ES-I3 (cell line): ENCODE measurements around the gene KIR2DL4.
"Not testable (repeated sequence)": the region's sequence is repeated elsewhere in the genome, so short reads cannot be mapped to it uniquely, and the experiment has no call there.

Experiments
- H3K36me3 ChIP-seq: 2 replicates; pipeline ENCODE4 v1.6.1; 2013; ENCODE audit warnings: mild to moderate bottlenecking, low read length, control low read depth, moderate library complexity; ENCODE audit not compliant: insufficient read depth
- H3K4me1 ChIP-seq: 2 replicates; pipeline ENCODE4 v1.6.1; 2013; ENCODE audit warnings: mild to moderate bottlenecking, control low read depth, low read length; ENCODE audit not compliant: insufficient read depth
- H3K9ac ChIP-seq: 2 replicates; pipeline ENCODE4 v1.6.1; 2013; ENCODE audit warnings: low read depth, mild to moderate bottlenecking, low read length, moderate library complexity
- H3K9me3 ChIP-seq: 2 replicates; pipeline ENCODE4 v1.6.1; 2013; ENCODE audit warnings: mild to moderate bottlenecking, low read length, moderate library complexity; ENCODE audit not compliant: control insufficient read depth, insufficient read depth

Gene KIR2DL4

GRCh38 chr19:54803410-54803809 lies at the start of gene KIR2DL4:
TSS of gene KIR2DL4 (plus strand) at chr19:54803610. CDS start at chr19:54803652, 42 bp downstream.
- no peak within 1 kb of the TSS for H3K9ac ChIP-seq
- H3K9me3 ChIP-seq: no peaks in the 10 kb centered on the region
- H3K4me1 ChIP-seq: no peaks in the 10 kb centered on the region
- no peaks in the 10 kb centered on the region for H3K36me3 ChIP-seq

GRCh38 chr19:54756204-54757110 lies 47.0 kb upstream of the KIR2DL4 start:
- H3K4me1 ChIP-seq, H3K9me3 ChIP-seq, H3K36me3 ChIP-seq, H3K9ac ChIP-seq: not testable (repeated sequence)

GRCh38 chr19:54758577-54758976 lies 44.8 kb upstream of the KIR2DL4 start:
- H3K4me1 ChIP-seq, H3K9ac ChIP-seq, H3K36me3 ChIP-seq, H3K9me3 ChIP-seq: not testable (repeated sequence)

GRCh38 chr19:54764219-54764618 lies 39.2 kb upstream of the KIR2DL4 start:
- H3K4me1 ChIP-seq, H3K9me3 ChIP-seq, H3K9ac ChIP-seq, H3K36me3 ChIP-seq: not testable (repeated sequence)

GRCh38 chr19:54766464-54766863 lies 36.9 kb upstream of the KIR2DL4 start:
- H3K4me1 ChIP-seq, H3K9me3 ChIP-seq, H3K9ac ChIP-seq, H3K36me3 ChIP-seq: not testable (repeated sequence)

GRCh38 chr19:54769646-54770045 lies 33.8 kb upstream of the KIR2DL4 start, which contains the start of gene KIR2DL1:
TSS of gene KIR2DL1 (plus strand) at chr19:54769793. CDS start at chr19:54769851, 58 bp downstream.
- H3K9ac ChIP-seq, H3K36me3 ChIP-seq, H3K4me1 ChIP-seq, H3K9me3 ChIP-seq: not testable (repeated sequence)

- not testable (repeated sequence) for H3K4me1 ChIP-seq, H3K9ac ChIP-seq, H3K9me3 ChIP-seq, H3K36me3 ChIP-seq
Measured at GRCh38 chr19:54770511-54770910, 32.9 kb upstream of the KIR2DL4 start.

- H3K36me3 ChIP-seq, H3K9me3 ChIP-seq, H3K9ac ChIP-seq, H3K4me1 ChIP-seq: not testable (repeated sequence)
Measured at GRCh38 chr19:54771018-54771960, 32.1 kb upstream of the KIR2DL4 start.

- H3K36me3 ChIP-seq, H3K9ac ChIP-seq, H3K9me3 ChIP-seq, H3K4me1 ChIP-seq: not testable (repeated sequence)
Measured at GRCh38 chr19:54772666-54773065, 30.7 kb upstream of the KIR2DL4 start.

- H3K9ac ChIP-seq, H3K36me3 ChIP-seq, H3K4me1 ChIP-seq, H3K9me3 ChIP-seq: not testable (repeated sequence)
Measured at GRCh38 chr19:54775095-54775815, 28.2 kb upstream of the KIR2DL4 start.

GRCh38 chr19:54775830-54776229 lies 27.6 kb upstream of the KIR2DL4 start:
- not testable (repeated sequence) for H3K9ac ChIP-seq, H3K9me3 ChIP-seq, H3K36me3 ChIP-seq, H3K4me1 ChIP-seq

- H3K9ac ChIP-seq, H3K9me3 ChIP-seq, H3K36me3 ChIP-seq, H3K4me1 ChIP-seq: not testable (repeated sequence)
Measured at GRCh38 chr19:54777851-54778250, 25.6 kb upstream of the KIR2DL4 start.

GRCh38 chr19:54778896-54779295 lies 24.5 kb upstream of the KIR2DL4 start:
- not testable (repeated sequence) for H3K9me3 ChIP-seq, H3K36me3 ChIP-seq, H3K4me1 ChIP-seq, H3K9ac ChIP-seq

- H3K4me1 ChIP-seq, H3K36me3 ChIP-seq, H3K9ac ChIP-seq, H3K9me3 ChIP-seq: not testable (repeated sequence)
Measured at GRCh38 chr19:54782916-54783315, 20.5 kb upstream of the KIR2DL4 start.
